ENCODE measurements around the gene SH3PXD2A.

- TF ChIP-seq POLR2A (IDR thresholded peaks at IDR 0.05; ENCODE audit: low read depth, low read length) = no peak
- no peak for TF ChIP-seq POLR2AphosphoS5 (IDR thresholded peaks at IDR 0.05; ENCODE audit: low read depth, low read length)
Observed at GRCh38 chr10:103895411-103896186, 40.2 kb upstream of the SH3PXD2A start.
